ENCODE results near the gene PAH. TPM values are rescaled to one million over a fixed set of nuclear protein-coding genes. Genes with fewer than 3 reads are reported as not detected.

Gene PAH
- total RNA-seq, 1 donor from 2014 or later = not detected

GRCh38 chr12:102950950-102951619 lies 34.0 kb upstream of the PAH start:
- intact Hi-C loops (cut with micrococcal nuclease) = no loop called here

GRCh38 chr12:102950107-102950949 lies 33.3 kb upstream of the PAH start:
- intact Hi-C loops (cut with micrococcal nuclease) = no loop called here

GRCh38 chr12:102948941-102949352 lies 31.9 kb upstream of the PAH start:
- intact Hi-C loops (cut with micrococcal nuclease) = loop anchor here (1.0 to 2.0 kb wide), 3 partner anchors 14 to 599 kb away; no protein-coding TSS in a partner anchor

- intact Hi-C loops (cut with micrococcal nuclease) = no loop called here
Observed at GRCh38 chr12:102946042-102946441, 29.0 kb upstream of the PAH start.

GRCh38 chr12:102939670-102940222 lies 22.7 kb upstream of the PAH start:
- intact Hi-C loops (cut with micrococcal nuclease) = no loop called here

GRCh38 chr12:102939059-102939458 lies 22.0 kb upstream of the PAH start:
- intact Hi-C loops (cut with micrococcal nuclease) = no loop called here

- intact Hi-C loops (cut with micrococcal nuclease) = no loop called here
Observed at GRCh38 chr12:102933168-102933567, 16.1 kb upstream of the PAH start.

GRCh38 chr12:102927220-102927619 lies 10.2 kb upstream of the PAH start:
- intact Hi-C loops (cut with micrococcal nuclease) = no loop called here

GRCh38 chr12:102921240-102921639 lies 4.2 kb upstream of the PAH start:
- intact Hi-C loops (cut with micrococcal nuclease) = no loop called here

GRCh38 chr12:102920271-102920670 lies 3.2 kb upstream of the PAH start:
- intact Hi-C loops (cut with micrococcal nuclease) = no loop called here

- intact Hi-C loops (cut with micrococcal nuclease) = no loop called here
Observed at GRCh38 chr12:102918840-102919239, 1.8 kb upstream of the PAH start.

- intact Hi-C loops (cut with micrococcal nuclease) = no loop called here
Observed at GRCh38 chr12:102916252-102917025, 605 bp downstream of the PAH start.

GRCh38 chr12:102913453-102914226 lies 3.4 kb downstream of the PAH start:
- intact Hi-C loops (cut with micrococcal nuclease) = no loop called here

- intact Hi-C loops (cut with micrococcal nuclease) = no loop called here
Observed at GRCh38 chr12:102912258-102912657, 4.8 kb downstream of the PAH start.

- intact Hi-C loops (cut with micrococcal nuclease) = no loop called here
Observed at GRCh38 chr12:102911320-102911719, 5.7 kb downstream of the PAH start.

- intact Hi-C loops (cut with micrococcal nuclease) = no loop called here
Observed at GRCh38 chr12:102910792-102911191, 6.3 kb downstream of the PAH start.

- intact Hi-C loops (cut with micrococcal nuclease) = no loop called here
Observed at GRCh38 chr12:102910137-102910536, 6.9 kb downstream of the PAH start.

GRCh38 chr12:102907918-102908317 lies 9.1 kb downstream of the PAH start:
- intact Hi-C loops (cut with micrococcal nuclease) = no loop called here

- intact Hi-C loops (cut with micrococcal nuclease) = no loop called here
Observed at GRCh38 chr12:102905229-102905628, 11.8 kb downstream of the PAH start.

- intact Hi-C loops (cut with micrococcal nuclease) = no loop called here
Observed at GRCh38 chr12:102903337-102904007, 13.6 kb downstream of the PAH start.
